ENCODE results near the gene CAND1. TPM values are rescaled to one million over a fixed set of nuclear protein-coding genes. Genes with fewer than 3 reads are reported as not detected.

Gene CAND1
- total RNA-seq, 1 experiment from 2014 or later = 236 TPM

- TF ChIP-seq ETV6 (CRISPR knock-in tag; IDR thresholded peaks at IDR 0.05) (no peak), SOX15 (CRISPR knock-in tag; IDR thresholded peaks at IDR 0.05) (no peak), GTF2I (CRISPR knock-in tag; conservative IDR thresholded peaks at IDR 0.05) (no peak)
Observed at GRCh38 chr12:67320614-67321295, 51.6 kb downstream of the CAND1 start (continued).

GRCh38 chr12:67322580-67322979 is 53.4 kb downstream of the CAND1 start:
- no peaks in the 10 kb centered on the region for H3K27me3 Mint-ChIP-seq (ENCODE audit: low read depth)
- no peak overlapping the region for H3K27ac Mint-ChIP-seq
- peaks cover 4% of the 10 kb centered on the region for H3K4me1 Mint-ChIP-seq
- peaks cover 35% of the 10 kb centered on the region for H3K9me3 Mint-ChIP-seq
- no peak for TF ChIP-seq STAT6 (CRISPR knock-in tag; conservative IDR thresholded peaks at IDR 0.05; ENCODE audit: low read depth)
- TF ChIP-seq NFYB (CRISPR knock-in tag; conservative IDR thresholded peaks at IDR 0.05; ENCODE audit: low read depth) = no peak
- no peak for TF ChIP-seq NFE2L1 (CRISPR knock-in tag; IDR thresholded peaks at IDR 0.05)
- no peak for TF ChIP-seq FOXJ3 (CRISPR knock-in tag; IDR thresholded peaks at IDR 0.05; ENCODE audit: borderline replicate concordance)
- ATAC-seq (no peak), DNase-seq (ENCODE audit: low spot score) (no peak)
- ChIA-PET POLR2A (no interaction called here), CTCF (no interaction called here)
- H3K4me3 Mint-ChIP-seq = no peak overlapping the region
- H3K36me3 Mint-ChIP-seq = peaks cover 48% of the 10 kb centered on the region

DNA sequence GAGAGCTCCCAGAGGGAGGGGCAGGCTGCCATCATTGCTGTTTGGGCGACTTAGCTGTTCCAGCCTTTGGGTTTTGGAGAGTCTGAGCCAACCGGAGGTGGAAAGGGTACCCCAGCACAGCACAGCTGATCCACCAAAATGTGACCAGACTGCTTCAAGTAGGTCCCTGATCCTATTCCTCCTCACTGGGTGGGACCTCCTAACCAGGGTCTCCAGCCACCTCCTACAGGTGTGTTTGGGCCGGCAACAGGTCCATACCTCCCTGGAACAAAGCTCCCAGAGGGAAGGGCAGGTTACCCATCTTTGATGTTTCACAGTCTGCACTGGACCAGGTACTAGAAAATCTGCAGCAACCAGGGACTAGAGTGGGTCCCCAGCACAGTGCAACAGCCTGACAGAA is 53.8 kb downstream of the CAND1 start:
- POLR2A ChIA-PET = no interaction called here
- Mint-ChIP-seq H3K4me1 (peaks cover 4% of the 10 kb centered on the region), H3K4me3 (no peak overlapping the region), H3K27ac (no peak overlapping the region), H3K9me3 (peaks cover 35% of the 10 kb centered on the region), H3K27me3 (ENCODE audit: low read depth) (no peaks in the 10 kb centered on the region), H3K36me3 (peaks cover 48% of the 10 kb centered on the region)
- CTCF ChIA-PET = no interaction called here
- DNase-seq (ENCODE audit: low spot score) (no peak), ATAC-seq (no peak)
- TF ChIP-seq, protein P1, sequence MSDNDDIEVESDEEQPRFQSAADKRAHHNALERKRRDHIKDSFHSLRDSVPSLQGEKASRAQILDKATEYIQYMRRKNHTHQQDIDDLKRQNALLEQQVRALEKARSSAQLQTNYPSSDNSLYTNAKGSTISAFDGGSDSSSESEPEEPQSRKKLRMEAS (CRISPR knock-in tag; IDR thresholded peaks at IDR 0.05) = no peak
- TF ChIP-seq, protein P2, sequence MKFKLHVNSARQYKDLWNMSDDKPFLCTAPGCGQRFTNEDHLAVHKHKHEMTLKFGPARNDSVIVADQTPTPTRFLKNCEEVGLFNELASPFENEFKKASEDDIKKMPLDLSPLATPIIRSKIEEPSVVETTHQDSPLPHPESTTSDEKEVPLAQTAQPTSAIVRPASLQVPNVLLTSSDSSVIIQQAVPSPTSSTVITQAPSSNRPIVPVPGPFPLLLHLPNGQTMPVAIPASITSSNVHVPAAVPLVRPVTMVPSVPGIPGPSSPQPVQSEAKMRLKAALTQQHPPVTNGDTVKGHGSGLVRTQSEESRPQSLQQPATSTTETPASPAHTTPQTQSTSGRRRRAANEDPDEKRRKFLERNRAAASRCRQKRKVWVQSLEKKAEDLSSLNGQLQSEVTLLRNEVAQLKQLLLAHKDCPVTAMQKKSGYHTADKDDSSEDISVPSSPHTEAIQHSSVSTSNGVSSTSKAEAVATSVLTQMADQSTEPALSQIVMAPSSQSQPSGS (CRISPR knock-in tag; IDR thresholded peaks at IDR 0.05; ENCODE audit: borderline replicate concordance, low read depth) = no peak
- no peak for TF ChIP-seq MXD4 (CRISPR knock-in tag; IDR thresholded peaks at IDR 0.05; ENCODE audit: borderline replicate concordance)
- TF ChIP-seq GTF2I (CRISPR knock-in tag; conservative IDR thresholded peaks at IDR 0.05) = no peak
- no peak for TF ChIP-seq ETV6 (CRISPR knock-in tag; IDR thresholded peaks at IDR 0.05)
- TF ChIP-seq, protein P3, sequence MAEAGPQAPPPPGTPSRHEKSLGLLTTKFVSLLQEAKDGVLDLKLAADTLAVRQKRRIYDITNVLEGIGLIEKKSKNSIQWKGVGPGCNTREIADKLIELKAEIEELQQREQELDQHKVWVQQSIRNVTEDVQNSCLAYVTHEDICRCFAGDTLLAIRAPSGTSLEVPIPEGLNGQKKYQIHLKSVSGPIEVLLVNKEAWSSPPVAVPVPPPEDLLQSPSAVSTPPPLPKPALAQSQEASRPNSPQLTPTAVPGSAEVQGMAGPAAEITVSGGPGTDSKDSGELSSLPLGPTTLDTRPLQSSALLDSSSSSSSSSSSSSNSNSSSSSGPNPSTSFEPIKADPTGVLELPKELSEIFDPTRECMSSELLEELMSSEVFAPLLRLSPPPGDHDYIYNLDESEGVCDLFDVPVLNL (CRISPR knock-in tag; IDR thresholded peaks at IDR 0.05; ENCODE audit: borderline replicate concordance, low read depth) = no peak
- TF ChIP-seq ZNF281 (CRISPR knock-in tag; IDR thresholded peaks at IDR 0.05) = no peak
- no peak for TF ChIP-seq ZNF423 (CRISPR knock-in tag; IDR thresholded peaks at IDR 0.05)
- TF ChIP-seq PRRX2 (CRISPR knock-in tag; IDR thresholded peaks at IDR 0.05) = no peak
- no peak for TF ChIP-seq CREB1 (CRISPR knock-in tag; IDR thresholded peaks at IDR 0.05)
- TF ChIP-seq, protein P4, sequence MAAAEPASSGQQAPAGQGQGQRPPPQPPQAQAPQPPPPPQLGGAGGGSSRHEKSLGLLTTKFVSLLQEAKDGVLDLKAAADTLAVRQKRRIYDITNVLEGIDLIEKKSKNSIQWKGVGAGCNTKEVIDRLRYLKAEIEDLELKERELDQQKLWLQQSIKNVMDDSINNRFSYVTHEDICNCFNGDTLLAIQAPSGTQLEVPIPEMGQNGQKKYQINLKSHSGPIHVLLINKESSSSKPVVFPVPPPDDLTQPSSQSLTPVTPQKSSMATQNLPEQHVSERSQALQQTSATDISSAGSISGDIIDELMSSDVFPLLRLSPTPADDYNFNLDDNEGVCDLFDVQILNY (CRISPR knock-in tag; IDR thresholded peaks at IDR 0.05) = no peak
- TF ChIP-seq NR3C1 (CRISPR knock-in tag; conservative IDR thresholded peaks at IDR 0.05; ENCODE audit: low read depth) = no peak
- TF ChIP-seq STAT6 (CRISPR knock-in tag; conservative IDR thresholded peaks at IDR 0.05; ENCODE audit: low read depth) = no peak
- no peak for TF ChIP-seq FOXP1 (CRISPR knock-in tag; IDR thresholded peaks at IDR 0.05; ENCODE audit: borderline replicate concordance)
- no peak for TF ChIP-seq ZNF263 (CRISPR knock-in tag; IDR thresholded peaks at IDR 0.05; ENCODE audit: low read depth)

All from WTC11 (cell line).